Mesothelial cell of epicardium (in vitro differentiated cells): ENCODE data around the gene FLVCR2. TPM values are rescaled to one million over a fixed set of nuclear protein-coding genes. Genes with fewer than 3 reads are reported as not detected.
A peak's percentile ranks its signal among the peaks of the same experiment; 100 is the strongest.

Experiments
- DNase-seq, 2 experiments: peaks; one replicate each; pipeline ENCODE4 v3.0.0; 2021; ENCODE audit warnings: low spot score in 2 of 2; ENCODE audit not compliant: unreplicated experiment in 2 of 2
- H3K27ac Mint-ChIP-seq: 2 replicates; pipeline ENCODE4 v1.8.0; 2021; ENCODE audit warnings: mixed read lengths
- H3K27me3 Mint-ChIP-seq: 2 replicates; pipeline ENCODE4 v1.8.0; 2021; ENCODE audit warnings: low read depth, mixed read lengths
- H3K36me3 Mint-ChIP-seq: 2 replicates; pipeline ENCODE4 v1.8.0; 2021; ENCODE audit warnings: mixed read lengths
- H3K4me1 Mint-ChIP-seq: 2 replicates; pipeline ENCODE4 v1.8.0; 2021; ENCODE audit warnings: mixed read lengths
- H3K4me3 Mint-ChIP-seq: 2 replicates; pipeline ENCODE4 v1.8.0; 2021; ENCODE audit warnings: mild to moderate bottlenecking, moderate library complexity, mixed read lengths
- H3K9me3 Mint-ChIP-seq: 2 replicates; pipeline ENCODE4 v1.8.0; 2021; ENCODE audit warnings: mixed read lengths
- total RNA-seq: library from RNA; stranded (reverse); gene quantifications from 3 replicates; pipeline ENCODE4 v1.2.1, GENCODE V29; 2021
- TF ChIP-seq, protein P1 (sequence below): fragments of 200-600 bp; sonication (generic); IDR thresholded peaks from one replicate; pipeline ENCODE4 v1.5.0; 2021; ENCODE audit warnings: antibody characterized with exemption; ENCODE audit not compliant: unreplicated experiment

Gene FLVCR2
- 1.8 to 3.0 TPM (median 2.1 TPM) in 3 replicates for total RNA-seq

DNA sequence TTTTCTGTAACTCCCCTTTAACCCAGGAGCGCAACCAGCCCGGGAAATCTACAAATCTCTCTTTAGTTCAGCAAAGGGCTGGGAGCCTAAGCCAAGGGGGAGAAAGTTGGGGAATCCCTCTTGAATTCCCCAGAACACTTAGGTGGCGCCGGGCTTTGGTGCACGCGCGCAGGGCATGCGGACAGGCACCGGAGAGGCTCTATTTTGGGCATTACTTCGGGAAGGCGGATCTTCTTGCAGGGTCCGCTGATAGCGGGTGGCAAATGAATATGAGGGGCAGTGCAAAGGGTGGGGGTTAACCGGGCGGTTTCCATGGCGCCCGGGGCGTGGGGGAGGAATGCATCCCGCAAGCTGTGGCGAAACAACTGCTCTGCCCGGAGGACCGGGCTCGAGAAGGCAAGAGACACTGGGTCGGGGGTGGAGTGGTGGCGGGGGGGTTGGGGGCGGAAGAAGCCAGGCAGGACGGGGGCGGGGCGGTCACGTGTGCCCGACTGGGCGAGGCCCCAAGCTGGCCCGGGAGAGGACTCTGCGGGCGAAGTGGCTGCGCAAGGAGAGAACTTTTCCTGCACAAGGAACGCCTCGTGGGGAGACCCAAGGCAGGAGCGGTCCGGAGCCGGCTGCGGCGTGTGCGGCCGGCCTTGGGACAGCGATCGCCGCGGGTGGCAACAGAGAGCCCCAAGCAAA, at the start of gene FLVCR2:
FLVCR2 (plus strand) TSS at position 519 of the 684 bp plus-strand sequence. CDS start 353 bp downstream, outside the sequence.
- TF ChIP-seq, protein P1, sequence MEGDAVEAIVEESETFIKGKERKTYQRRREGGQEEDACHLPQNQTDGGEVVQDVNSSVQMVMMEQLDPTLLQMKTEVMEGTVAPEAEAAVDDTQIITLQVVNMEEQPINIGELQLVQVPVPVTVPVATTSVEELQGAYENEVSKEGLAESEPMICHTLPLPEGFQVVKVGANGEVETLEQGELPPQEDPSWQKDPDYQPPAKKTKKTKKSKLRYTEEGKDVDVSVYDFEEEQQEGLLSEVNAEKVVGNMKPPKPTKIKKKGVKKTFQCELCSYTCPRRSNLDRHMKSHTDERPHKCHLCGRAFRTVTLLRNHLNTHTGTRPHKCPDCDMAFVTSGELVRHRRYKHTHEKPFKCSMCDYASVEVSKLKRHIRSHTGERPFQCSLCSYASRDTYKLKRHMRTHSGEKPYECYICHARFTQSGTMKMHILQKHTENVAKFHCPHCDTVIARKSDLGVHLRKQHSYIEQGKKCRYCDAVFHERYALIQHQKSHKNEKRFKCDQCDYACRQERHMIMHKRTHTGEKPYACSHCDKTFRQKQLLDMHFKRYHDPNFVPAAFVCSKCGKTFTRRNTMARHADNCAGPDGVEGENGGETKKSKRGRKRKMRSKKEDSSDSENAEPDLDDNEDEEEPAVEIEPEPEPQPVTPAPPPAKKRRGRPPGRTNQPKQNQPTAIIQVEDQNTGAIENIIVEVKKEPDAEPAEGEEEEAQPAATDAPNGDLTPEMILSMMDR: no peak
- H3K4me3 Mint-ChIP-seq: no peak within 1 kb of the TSS
- H3K4me1 Mint-ChIP-seq: peaks cover 18% of the 10 kb centered on the region
- peak within 1 kb of the TSS; percentile 94 for H3K27ac Mint-ChIP-seq
- peaks cover 8% of the 10 kb centered on the region for H3K27me3 Mint-ChIP-seq
- H3K36me3 Mint-ChIP-seq: no peaks in the 10 kb centered on the region
- peak; percentile 43 to 65 for DNase-seq
- H3K9me3 Mint-ChIP-seq: no peaks in the 10 kb centered on the region

DNA sequence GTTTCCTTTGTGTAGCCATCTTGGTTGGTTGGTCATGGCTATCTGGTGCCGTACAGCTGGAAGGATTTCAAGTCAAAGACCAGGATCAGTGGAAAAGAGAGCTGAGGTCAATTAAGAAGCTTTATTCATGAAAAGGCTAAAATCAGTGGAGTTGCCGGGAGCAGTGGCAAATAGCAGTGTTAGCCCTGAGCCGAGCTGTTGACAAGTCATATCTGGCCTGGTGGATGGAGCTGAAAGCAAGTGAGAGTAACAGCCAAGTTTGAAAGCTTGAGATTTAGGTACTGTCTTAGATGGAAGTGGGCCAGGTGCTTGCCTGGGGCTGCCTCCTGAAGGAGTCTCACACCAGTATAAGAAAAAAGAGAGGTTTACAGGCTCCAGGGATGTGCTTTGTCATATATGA, 47.2 kb upstream of the FLVCR2 start:
- H3K27me3 Mint-ChIP-seq: no peaks in the 10 kb centered on the region
- H3K4me1 Mint-ChIP-seq: peaks cover 5% of the 10 kb centered on the region
- H3K4me3 Mint-ChIP-seq: no peak overlapping the region
- TF ChIP-seq, protein P1: no peak
- no peak overlapping the region for H3K27ac Mint-ChIP-seq
- no peaks in the 10 kb centered on the region for H3K9me3 Mint-ChIP-seq
- DNase-seq: no peak
- no peaks in the 10 kb centered on the region for H3K36me3 Mint-ChIP-seq

DNA sequence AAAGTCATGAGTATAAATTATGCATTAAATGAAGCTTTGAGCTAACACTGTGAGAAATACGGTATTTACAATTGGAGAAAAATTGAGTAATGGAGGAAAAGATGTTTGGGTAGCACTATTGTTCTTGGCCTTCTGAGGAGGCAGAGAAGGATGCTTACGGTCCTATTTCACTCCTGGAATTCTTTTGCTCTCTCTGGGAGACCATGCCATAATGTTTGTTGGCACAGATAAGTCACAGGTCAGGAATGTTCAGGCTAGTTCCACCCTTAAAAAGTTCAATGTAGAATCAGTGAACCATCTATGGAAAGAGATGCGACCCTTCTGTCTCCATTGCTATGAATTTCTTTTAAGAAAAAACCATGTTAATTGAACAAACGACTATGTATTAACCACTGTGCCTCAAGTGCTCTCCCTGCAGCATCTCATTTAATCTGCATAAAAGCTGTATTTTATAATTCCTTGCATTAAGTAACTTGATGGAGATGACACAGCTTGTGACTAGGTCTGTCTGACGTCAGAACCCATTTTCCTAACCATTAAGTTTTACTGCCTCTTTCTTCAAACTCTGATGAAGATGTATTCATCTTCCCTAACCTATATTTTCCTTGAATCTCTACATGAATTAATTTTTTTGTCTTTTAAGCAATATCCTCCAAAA, 46.6 kb upstream of the FLVCR2 start:
- Mint-ChIP-seq H3K27ac (no peak overlapping the region), H3K27me3 (no peaks in the 10 kb centered on the region), H3K4me1 (peaks cover 5% of the 10 kb centered on the region), H3K9me3 (no peaks in the 10 kb centered on the region), H3K4me3 (no peak overlapping the region), H3K36me3 (no peaks in the 10 kb centered on the region)
- no peak for DNase-seq
- TF ChIP-seq, protein P1: no peak

DNA sequence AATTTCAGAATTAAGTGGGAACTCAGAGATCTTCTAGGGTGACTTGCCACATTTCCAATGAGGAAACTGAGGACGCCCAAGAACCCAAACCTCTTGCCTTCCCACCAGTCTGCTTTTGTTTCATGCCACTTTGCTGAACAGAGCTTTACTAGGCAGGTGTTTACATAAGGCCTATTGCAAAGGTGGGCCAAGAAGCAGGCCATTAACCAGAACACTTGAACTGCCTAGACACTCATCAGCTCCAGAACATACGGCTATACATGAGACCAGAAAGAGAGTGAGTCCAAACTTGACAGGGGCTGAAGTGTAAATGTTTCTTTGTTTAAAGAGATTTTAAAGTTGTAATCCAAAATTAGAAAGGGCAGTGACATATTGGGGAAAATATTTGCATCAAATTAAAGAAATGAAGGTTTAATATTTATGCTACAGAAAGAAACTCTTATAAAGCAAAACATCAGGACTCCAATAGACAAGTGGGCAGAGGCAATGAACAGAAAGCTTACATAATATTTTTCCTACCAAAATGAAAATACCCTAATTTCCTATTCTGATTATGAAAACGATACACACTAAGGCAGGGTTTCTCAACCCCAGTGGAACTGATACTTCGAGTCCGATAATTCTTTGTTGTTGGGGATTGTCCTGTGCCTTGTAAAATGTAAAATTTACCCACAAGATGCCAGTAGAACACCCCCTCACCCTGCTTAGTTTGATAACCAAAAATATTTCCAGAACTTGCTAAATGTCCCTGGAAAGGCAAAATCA, 44.4 kb upstream of the FLVCR2 start:
- Mint-ChIP-seq H3K27ac (no peak overlapping the region), H3K36me3 (no peaks in the 10 kb centered on the region), H3K27me3 (no peaks in the 10 kb centered on the region), H3K4me3 (no peak overlapping the region), H3K9me3 (no peaks in the 10 kb centered on the region), H3K4me1 (peaks cover 5% of the 10 kb centered on the region)
- TF ChIP-seq, protein P1: no peak
- DNase-seq: no peak

DNA sequence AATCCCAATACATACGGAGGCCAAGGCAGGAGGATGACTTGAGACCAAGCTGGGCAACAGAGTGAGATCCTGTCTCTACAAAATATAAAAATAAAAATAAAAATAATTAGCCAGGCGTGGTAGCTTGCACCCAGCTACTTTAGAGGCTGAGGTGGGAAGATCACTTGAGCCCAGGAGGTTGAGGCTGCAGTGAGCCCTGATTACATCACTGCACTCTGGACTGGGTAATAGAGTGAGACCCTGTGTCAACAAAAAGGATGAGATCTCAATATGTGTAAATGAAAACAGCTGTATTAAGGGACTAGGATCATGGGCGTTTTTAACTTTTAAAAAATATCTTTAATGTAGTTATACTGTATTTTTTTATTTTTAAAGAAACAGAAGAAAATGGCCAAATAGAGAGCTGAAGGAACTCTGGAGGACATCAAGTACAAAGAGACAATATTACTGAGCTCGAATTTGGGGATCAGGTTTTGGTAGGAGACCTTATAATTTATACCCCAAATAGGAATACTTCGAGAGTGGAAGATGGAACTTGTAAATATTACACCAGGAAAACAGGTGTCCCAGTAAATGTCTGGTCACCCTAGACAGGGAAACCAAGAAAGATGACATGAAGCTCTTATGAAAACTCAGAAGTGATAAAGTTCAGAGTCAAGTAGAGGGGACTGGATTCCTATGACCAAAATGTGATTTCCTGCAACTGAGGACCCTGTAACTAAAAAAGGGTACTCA, 43.1 kb upstream of the FLVCR2 start:
- H3K36me3 Mint-ChIP-seq: no peaks in the 10 kb centered on the region
- DNase-seq: no peak
- H3K9me3 Mint-ChIP-seq: no peaks in the 10 kb centered on the region
- no peak overlapping the region for H3K27ac Mint-ChIP-seq
- TF ChIP-seq, protein P1: no peak
- H3K4me3 Mint-ChIP-seq: no peak overlapping the region
- H3K4me1 Mint-ChIP-seq: peaks cover 5% of the 10 kb centered on the region
- no peaks in the 10 kb centered on the region for H3K27me3 Mint-ChIP-seq
